GM23248 (cell line): ENCODE measurements around the gene COX4I1.
"Not testable (repeated sequence)": the region's sequence is repeated elsewhere in the genome, so short reads cannot be mapped to it uniquely, and the experiment has no call there.

Source experiments
- EZH2 ChIP-seq: fragments of 200-600 bp; sonication (generic); IDR thresholded peaks from 2 replicates; pipeline ENCODE4 v1.6.1; 2018; ENCODE audit warnings: antibody characterized with exemption, mild to moderate bottlenecking; ENCODE audit not compliant: insufficient read depth, poor library complexity, severe bottlenecking
- EZH2phosphoT487 ChIP-seq: fragments of 200-600 bp; sonication (generic); IDR thresholded peaks from 2 replicates; pipeline ENCODE4 v1.6.1; 2018; ENCODE audit warnings: antibody characterized with exemption, moderate library complexity, mild to moderate bottlenecking, low read depth; ENCODE audit not compliant: insufficient read depth

GRCh38 chr16:85808104-85808503 lies 8.6 kb downstream of the COX4I1 start:
- not testable (repeated sequence) for TF ChIP-seq EZH2, EZH2phosphoT487
